Endothelial cell of umbilical vein (primary cell): ENCODE data around the gene EPB41L1.

Experiments
- CTCF ChIP-seq, 2 donors: IDR thresholded peaks; 1 replicate in 1 of 2; 2 replicates in 1 of 2; pipeline ENCODE4 v1.5.1; 2011; ENCODE audit warnings: low read length in 2 of 2, mild to moderate bottlenecking in 2 of 2, moderate library complexity in 2 of 2, control low read depth in 1 of 2, inconsistent platforms in 1 of 2, low read depth in 1 of 2; ENCODE audit not compliant: insufficient read depth in 1 of 2; ENCODE audit errors: extremely low read depth in 1 of 2
- EZH2 ChIP-seq: IDR thresholded peaks from 2 replicates; pipeline ENCODE4 v1.6.1; 2012; ENCODE audit warnings: borderline replicate concordance, low read depth, mild to moderate bottlenecking, moderate library complexity, low read length, inconsistent platforms; ENCODE audit not compliant: severe bottlenecking
- FOS ChIP-seq: IDR thresholded peaks from 2 replicates; pipeline ENCODE4 v1.6.1; 2011; ENCODE audit warnings: mild to moderate bottlenecking, low read length, moderate library complexity, borderline replicate concordance; ENCODE audit not compliant: insufficient read depth
- POLR2A ChIP-seq: IDR thresholded peaks from 2 replicates; pipeline ENCODE4 v1.6.1; 2012; ENCODE audit warnings: low read depth, mild to moderate bottlenecking, control low read depth, low read length
- POLR2AphosphoS5 ChIP-seq: IDR thresholded peaks from 2 replicates; pipeline ENCODE4 v1.6.1; 2012; ENCODE audit warnings: low read depth, mild to moderate bottlenecking, control low read depth, low read length, moderate library complexity; ENCODE audit not compliant: insufficient read depth

GRCh38 chr20:36193977-36194712 is 39.6 kb downstream of the EPB41L1 start:
- TF ChIP-seq EZH2 (no peak), FOS (no peak), POLR2AphosphoS5 (no peak), CTCF (IDR thresholded peaks at IDR 0.05; ENCODE audit: extremely low read depth in 1 of 2, insufficient read depth in 1 of 2, low read depth in 1 of 2, low read length in 2 of 2) (no peak), POLR2A (no peak)
